Nucleus accumbens (tissue), 56 donors: Measurements from ENCODE around the gene MLIP.

Experiments
- DNase-seq, 56 donors: peaks; one replicate each; lab custom pipeline; 2025; lab: John Stamatoyannopoulos, UW

The MLIP gene

DNA sequence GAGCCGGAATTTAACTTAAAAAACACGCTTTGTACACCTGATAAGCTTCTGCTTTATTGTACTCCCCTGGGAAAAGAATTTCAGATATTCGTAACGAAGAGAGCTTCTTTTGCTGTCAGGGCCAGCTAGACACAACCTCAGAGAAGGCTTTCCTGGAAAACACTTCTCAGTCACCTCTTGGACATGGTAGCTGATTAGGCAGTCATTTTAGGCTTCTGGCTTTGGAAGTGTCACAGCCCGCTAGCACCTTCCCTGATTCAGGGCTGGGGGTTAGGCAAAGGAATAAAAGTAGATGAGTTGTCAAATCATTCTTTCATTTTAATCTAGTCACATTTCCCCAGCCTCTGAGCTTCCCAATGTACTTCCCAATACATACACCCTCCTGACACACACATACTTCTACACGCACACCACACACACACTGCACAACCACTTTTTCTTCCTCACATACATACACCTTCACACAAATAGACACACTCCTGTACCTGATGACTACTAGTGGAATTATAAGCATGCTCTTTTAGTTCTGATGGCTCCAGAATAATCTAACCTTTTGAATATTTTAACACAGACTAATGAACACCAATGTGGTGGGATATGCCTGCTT lies 162.1 kb downstream of the MLIP start:
- DNase-seq: no peak

GRCh38 chr6:54274383-54274782 lies 163.1 kb downstream of the MLIP start:
- DNase-seq: no peak

DNA sequence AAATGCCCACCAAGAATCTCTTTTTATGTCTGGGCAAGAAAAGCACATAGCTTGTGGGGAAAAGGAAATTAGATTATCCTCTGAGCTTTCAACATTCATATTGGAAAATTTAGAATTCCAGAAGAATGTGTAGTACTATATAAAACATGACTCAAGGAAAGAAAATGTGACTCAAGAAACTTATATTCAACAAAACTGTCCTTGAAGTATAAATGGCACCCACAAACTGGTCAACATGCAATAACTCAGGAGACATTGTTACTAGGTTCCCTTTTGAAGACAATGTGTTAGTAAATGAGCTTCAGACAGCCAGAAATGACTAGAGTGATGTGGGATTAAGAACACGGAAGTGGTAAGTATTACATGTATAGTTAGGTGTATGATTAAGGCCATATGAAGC lies 170.9 kb downstream of the MLIP start:
- DNase-seq: no peak

GRCh38 chr6:54284161-54284860 lies 173.1 kb downstream of the MLIP start:
- no peak for DNase-seq

DNA sequence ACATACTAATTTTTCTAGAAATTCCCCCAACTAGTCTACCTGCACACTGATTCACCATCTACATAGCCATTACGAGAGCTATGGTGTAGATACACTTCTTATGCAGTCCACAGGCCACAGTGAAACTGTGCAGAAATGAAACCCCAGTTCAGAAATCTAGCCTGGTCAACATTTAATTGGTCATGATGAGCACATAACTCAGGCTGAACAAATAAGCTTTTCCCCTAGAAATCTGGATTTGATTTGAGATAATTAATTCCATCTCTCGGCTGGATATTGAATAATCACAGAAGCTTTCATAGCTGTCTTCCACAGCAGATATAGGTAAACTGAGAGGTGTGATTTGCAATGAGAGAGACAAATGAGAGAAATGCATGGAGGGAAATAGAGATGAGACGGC lies 174.4 kb downstream of the MLIP start:
- no peak for DNase-seq

GRCh38 chr6:54286141-54286540 lies 174.9 kb downstream of the MLIP start:
- DNase-seq: no peak

DNA sequence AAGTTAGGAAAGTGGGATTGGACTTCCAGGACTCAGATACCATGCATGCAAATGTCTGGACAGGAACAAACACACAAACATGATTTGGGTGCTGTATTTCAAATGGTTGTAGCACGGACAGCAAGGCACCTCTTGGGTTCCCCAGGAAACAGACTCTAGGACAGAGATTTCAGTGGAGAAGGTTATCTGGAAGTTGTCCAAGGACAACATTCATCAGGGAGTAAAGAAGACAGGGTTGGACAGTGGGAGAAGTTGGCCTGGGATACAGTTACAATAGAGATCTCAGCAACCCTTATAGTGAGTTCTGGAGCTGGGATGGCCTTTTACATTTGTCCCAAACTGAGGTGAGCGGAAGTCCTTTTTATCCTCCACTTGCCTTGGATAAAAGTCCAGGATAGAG lies 177.2 kb downstream of the MLIP start:
- DNase-seq: no peak

DNA sequence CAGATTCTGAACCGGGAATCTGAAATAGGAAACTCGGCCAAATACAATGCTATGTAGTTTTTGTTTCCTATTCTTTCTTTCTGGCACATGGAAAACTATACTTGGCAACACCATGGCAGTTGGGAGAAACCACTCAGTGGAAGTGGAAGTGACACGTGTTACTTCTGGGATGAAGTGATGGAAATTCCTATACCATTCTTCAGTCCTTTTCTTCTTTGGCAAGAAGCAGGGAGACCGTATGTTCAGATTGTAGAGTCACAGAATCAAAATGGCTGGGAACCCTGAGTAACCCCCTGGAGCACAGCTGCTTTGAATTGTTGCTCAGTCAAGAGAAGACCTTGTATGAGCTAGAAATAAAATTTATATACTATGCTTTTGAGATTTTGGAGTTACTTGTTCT lies 178.2 kb downstream of the MLIP start:
- DNase-seq: no peak

- DNase-seq: peak in 1 of 56 donors; percentile 7
Measured at GRCh38 chr6:54291146-54291545, 179.9 kb downstream of the MLIP start.

GRCh38 chr6:54291738-54292137 lies 180.5 kb downstream of the MLIP start:
- DNase-seq: no peak

DNA sequence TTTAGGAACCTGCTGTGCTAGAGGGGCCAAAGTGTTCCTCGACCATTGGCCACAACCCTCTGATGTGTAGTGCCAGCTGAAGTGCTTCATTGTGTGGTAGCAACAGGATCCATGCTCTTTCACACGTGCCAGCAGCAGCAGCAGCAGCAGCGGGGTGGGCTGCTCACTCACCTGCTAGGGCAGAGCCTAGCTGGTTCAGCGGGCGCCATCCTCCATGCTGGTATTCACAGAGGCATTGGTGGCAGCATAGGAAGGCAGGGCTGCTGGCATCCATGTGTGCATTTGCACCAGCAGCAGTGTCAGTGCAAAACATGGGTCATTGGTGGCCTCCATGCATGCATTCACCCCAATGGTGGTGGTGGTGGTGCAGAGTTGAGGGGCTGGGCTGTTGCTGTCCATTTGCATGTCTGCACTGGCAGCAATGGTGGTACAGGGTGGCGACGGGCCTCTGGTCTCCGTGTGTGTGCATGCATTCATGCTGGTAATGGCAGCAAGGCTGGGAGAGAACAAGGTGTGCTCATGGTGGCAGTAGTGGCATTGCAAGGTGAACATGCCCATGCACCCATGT lies 183.8 kb downstream of the MLIP start:
- no peak for DNase-seq

DNA sequence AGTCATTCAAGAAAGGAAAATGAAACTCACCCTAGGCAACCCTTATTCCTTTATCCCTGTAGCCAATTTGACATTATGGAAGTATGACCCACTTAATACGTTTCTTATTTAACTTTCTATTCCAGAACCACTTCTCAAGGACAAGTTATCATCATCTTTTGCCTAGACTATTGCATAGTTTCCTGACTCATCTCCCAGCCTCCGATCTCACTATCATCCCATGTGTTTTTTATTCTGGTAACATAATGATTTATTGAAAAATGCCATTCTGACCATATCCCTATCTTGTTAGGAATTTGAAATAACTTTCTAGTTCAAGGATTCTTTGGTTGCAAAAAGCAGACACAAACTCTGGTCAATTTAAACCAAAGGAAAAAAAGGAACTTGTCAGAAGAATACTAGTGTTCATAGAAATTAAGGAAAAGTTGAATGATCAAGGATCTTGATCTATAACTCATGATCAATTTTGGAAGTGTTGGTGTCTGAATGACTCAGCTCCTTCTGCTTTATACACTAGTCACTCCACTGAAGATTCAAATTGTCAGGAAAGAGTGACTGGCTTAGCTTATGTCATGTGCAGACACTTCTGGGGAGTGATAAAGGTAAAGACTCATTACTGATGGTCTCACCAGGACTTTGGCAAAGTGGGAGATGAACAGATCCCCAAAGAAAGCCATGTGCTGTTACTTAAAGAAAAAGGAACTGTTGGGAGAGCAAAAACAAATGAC lies 188.5 kb downstream of the MLIP start:
- DNase-seq: no peak

GRCh38 chr6:54301770-54302169 lies 190.5 kb downstream of the MLIP start:
- no peak for DNase-seq

DNA sequence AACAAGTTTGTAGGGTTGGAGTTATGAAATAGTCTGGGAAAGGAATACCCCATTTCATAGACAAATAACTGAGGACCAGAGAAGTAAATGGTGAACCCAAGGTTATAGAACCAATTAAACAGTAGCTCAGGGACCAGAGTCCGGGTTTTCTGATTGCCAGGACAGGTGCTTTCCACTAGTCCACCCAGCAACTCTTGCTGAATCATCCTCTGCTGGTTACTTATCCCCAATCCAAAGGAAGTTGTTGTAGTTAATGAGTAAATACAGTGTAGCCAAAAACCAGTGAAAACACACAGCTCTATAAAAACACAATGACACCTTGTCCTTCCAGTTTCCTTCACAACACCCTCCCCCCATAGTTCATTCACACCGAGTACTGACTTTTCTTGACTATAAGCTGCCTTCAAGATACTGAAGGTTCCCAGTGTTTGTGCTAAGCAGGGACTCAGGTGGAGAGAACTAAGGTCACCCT lies 196.2 kb downstream of the MLIP start:
- DNase-seq: no peak

DNA sequence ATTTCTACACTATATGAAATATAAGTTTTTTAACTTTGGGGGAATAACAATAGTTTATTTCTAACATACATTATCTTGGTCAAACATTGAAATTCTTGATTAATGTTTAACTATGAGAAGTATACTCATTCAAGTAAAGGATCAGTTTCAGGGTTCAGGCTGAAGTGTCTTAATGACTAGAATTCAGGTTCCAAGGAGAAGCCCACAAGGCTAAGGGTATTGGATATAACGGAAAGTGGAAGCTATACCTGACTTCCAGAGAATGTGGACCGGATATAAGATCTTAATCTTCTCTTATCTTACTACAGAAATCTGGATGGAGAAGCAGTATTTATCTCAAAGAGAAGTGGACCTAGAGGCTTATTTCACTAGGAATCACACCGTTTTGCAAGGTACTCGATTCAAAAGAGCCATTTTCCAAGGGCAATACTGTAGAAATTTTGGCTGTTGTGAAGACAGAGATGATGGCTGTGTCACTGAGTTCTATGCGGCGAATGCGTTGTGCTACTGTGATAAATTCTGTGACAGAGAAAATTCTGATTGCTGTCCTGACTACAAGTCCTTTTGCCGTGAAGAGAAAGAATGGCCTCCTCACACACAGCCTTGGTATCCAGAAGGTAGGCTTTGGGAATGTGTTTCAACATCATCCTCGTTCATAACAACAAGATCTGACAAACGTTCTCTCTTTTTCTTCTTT lies 197.2 kb downstream of the MLIP start, which contains the start of gene TINAG:
TSS of gene TINAG (plus strand) at position 153 of the 697 bp plus-strand sequence. CDS start at position 263, 110 bp downstream.
- no peak for DNase-seq

- DNase-seq: no peak
Measured at GRCh38 chr6:54308986-54309315, 197.7 kb downstream of the MLIP start.

- DNase-seq: no peak
Measured at GRCh38 chr6:54310377-54311152, 199.3 kb downstream of the MLIP start.

GRCh38 chr6:54315656-54316055 lies 204.4 kb downstream of the MLIP start:
- no peak for DNase-seq
